Posterior cingulate gyrus (tissue), 11 donors: ENCODE results near the gene LNPEP.

Experiments
- DNase-seq, 10 donors: peaks; one replicate each; pipeline versions ENCODE4 v3.0.0 to v3.0.0-alpha.2; 2020 to 2021; ENCODE audit warnings: mixed read lengths in 3 of 10
- intact Hi-C: fragments of 100-400 bp; cut with DNase I; formaldehyde crosslinking; loops from one replicate; pipeline ENCODE4 v1.15.1; 2023

LNPEP gene

DNA sequence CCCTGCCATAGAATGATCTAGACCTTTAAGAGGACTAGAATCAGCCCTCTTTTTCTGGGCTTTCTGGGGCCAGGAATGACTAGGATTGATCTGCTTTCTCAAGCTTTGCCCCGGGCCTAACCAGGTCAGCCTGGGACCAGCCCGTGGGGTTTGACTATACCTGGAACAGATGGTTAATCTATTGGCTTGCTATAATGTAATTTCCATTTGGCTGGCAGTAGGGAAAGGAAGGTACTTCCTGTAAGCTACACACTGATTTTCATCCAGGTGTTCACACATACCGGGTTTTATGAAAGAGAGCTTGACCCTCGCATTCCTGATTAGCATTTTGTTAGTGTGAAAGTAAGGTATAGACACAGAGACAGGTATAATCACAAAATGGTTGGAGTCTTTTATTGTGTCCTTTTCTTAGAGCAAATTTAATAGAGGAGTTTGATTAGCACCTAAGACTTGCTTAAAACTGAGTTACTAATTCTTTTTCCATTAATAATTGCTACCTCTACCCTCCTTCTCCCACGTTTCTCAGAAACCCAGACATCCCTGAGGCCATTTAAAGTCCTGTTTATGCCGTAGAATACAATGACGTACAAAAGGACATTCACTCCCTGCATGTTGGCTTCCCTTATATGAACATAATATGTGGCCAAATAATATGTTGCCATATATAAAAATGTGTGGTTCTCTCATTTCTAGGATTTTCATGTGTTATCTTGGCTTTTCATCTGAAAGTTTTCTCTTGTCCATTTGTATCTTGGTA, 17.3 kb downstream of the LNPEP start:
- intact Hi-C loops: no loop called here
- no peak for DNase-seq

DNA sequence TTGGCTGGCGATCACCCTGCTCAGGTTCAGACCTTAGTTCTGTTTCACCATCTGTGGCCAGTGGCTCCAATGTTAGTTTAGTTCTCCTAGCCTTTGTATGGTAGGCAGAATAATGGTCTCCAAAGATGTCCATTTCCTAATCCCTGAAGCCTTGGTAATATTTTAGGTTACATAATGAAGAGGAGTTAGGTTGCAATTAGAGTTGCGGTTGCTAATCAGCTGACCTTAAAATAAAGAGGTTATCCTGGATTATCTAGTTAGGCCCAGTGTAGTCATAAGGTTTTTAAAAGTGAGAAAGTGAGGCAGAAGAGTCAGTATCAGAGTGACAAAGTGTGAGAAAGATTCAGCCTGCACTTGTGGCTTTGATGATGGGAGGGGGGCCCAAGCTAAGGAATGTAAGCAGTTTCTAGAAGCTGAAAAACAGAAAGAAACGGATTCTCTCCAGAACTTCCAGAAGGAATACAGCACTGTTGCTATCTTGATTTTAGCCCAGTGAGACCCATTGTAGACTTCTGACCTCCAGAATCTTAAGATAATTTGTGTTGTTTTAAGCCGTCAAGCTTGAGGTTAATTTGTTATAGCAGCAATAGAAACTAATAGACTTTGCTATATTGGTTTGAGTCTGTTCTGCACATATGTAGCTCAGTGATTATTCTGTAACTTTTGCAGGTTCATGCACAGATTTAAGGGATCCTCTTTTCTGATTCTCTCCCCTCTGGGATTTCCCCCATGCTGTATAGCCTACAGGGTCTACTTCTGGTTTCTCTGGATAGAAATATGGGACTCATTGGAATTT, 21.6 kb downstream of the LNPEP start:
- no peak for DNase-seq
- intact Hi-C loops: no loop called here

DNA sequence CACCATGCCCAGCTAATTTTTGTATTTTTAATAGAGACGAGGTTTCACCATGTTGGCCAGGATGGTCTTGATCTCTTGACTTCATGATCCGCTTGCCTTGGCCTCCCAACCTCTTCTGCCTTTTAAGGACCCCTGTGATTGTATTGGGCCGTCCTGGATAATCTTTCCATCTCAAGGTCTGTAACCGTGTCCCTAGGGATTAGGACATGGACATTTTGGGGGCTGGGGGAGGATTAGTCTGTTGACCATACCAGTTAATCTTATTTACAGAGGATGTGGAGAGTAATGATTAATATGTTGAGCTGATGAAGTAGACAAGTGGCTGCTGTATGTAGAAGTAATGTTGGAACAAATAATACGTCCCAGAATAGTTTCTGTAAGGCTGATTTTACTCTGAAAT, 23.1 kb downstream of the LNPEP start:
- DNase-seq: peak in 1 of 10 donors; percentile 48
- intact Hi-C loops: no loop called here

DNA sequence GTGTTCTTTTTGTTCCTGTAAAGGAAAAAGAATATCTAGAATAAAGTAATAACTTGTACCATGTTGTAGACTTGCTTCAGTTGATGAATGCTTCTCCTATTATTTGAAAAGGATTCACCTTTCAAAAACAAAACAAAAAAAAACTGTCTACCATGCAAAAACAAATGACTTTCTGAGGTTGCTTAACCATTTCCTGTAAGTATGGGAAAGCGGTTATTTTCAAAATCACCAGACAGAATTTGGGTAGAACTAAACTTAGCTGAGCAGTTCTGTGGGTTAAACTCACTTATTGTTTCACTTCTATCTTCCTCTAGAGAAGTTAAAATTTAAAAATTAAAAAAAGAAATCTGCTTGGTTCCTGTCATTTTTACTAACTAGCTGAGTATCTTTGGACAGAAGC, 25.2 kb downstream of the LNPEP start:
- intact Hi-C loops: no loop called here
- DNase-seq: no peak

DNA sequence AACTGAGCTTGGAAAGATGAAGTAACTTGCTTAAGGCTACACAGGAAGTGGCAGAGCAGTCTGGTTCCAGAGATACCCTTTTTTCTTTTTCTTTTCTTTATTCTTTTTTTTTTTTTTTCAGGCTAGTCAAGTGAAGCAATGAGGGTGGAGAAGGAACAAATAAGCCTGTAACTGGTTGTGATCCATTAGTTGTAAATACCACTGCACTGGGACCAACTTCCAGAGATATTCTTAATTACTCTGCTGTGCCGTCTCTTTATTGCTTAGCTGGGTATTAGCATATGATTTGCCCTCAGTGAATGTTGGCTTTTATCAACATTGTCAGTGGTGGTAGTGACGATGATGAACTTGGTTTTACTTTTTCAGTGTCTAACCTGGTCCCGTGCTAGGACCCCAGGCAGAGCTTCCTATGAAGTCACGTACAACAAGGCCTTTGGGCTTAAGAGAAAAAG, 26.7 kb downstream of the LNPEP start:
- no peak for DNase-seq
- intact Hi-C loops: no loop called here

DNA sequence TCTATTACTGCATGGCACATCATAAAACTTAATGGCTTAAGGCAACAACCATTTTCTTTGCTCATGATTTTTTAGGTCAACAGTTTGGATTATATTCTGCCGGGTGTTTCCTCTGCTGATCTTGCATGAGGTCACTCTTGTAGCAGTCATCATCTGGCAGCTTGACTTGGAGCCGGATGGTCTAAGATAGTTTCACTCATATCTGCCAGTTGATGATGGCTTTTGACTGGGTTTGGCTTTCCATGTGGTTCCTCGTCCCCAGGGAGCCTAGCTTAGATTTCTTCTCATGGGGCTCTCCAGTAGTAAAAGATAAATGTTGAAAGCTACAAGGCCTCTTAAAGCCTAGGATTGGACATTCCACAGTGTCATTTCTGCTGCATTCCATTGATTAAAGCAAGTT, 27.4 kb downstream of the LNPEP start:
- peak in 1 of 10 donors; percentile 17 for DNase-seq
- intact Hi-C loops: no loop called here

DNA sequence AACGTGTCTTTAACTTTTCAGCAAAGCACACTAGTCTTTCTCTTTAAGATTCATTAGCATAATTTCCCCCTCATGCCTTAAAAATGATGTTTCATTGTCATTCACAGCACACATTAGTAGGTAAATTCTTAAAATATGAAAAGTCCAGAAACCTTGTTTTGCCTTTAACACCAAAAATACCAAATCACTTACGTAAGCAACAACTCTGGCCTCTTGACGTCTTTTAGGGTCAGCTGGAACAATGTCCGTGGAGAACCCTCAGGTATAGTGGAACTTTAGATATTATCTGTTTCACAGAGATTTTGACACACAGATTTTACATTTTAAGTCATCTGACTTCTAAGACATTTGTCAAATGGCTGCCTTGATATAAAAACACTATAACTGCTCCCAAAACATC, 30.9 kb downstream of the LNPEP start:
- intact Hi-C loops: no loop called here
- DNase-seq: no peak

DNA sequence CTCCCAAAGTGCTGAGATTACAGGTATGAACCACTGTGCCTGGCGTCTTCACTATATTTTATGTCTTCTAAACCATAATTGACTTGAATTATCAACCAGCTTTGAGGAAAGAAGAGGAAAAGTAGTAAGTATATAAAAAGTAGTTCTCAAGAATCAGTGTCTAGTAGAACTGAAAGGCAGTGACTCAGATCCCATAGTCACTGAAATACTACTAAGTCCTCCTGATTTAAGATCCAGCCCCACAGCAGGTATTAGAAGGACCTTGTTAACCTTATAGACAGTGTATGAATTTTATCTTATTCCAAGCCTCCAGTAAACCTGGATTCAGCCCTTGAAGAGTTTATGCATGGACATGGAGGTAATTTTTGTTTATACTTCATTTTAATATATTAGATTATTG, 31.5 kb downstream of the LNPEP start:
- intact Hi-C loops: no loop called here

DNA sequence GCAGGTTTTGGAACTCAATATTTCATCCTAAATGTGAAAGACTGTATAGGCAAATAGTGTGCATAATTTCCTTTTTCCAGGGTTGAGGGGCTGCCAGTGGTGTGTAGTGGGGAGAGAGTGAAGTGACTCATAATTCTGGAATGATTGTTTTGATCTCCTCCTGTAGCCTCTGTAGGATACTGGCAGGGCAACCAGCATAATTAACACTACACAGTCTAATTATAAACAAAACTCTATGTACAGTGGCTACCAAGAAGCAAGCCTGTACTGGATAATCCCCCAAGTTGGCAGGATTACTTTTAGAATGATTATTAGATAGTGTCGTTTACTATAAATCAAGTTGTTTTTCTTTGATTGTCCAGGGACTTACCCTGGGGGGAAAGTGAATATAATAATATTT, 32.2 kb downstream of the LNPEP start:
- intact Hi-C loops: no loop called here
- DNase-seq: no peak

More for the DNA sequence above, 31.5 kb downstream of the LNPEP start:
- DNase-seq: no peak

DNA sequence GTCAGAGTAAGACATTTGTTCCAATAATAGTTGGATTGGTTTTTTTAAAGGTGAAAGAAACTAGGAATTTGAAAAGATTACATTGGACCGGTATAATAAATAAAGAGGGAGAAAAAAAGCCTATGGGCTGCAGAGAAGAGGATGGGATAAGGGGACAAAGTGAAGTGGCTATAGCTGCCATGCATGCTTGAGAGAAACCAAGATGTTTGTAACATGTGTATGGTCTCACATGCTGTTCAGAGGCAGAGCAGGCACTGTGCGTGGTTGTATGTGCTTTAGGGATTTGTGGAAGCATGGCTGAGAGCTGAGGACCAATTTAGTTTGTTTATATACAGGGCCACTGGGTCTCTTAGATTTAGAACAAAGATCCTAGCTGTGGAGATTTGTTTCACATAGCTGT, 32.7 kb downstream of the LNPEP start:
- DNase-seq: no peak
- intact Hi-C loops: no loop called here

DNA sequence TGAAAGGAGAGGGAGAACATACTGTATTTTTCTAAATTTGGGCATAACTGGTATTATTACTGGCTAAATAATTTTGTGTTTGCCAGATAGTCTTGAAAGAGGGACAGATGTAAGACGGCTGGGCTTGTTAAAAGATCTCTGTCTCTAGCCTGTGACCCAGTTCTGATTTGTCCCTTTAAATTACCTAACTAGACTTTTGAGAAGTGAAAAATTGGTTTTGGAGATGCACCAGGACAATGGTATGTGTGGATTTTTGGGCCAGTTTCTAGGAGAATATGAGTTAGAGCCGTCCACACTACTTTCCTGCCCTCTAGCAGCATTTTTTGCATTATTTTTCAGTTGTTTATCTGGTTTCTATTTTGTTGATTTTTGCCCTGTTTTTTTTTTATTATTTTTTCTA, 33.5 kb downstream of the LNPEP start:
- intact Hi-C loops: no loop called here

DNA sequence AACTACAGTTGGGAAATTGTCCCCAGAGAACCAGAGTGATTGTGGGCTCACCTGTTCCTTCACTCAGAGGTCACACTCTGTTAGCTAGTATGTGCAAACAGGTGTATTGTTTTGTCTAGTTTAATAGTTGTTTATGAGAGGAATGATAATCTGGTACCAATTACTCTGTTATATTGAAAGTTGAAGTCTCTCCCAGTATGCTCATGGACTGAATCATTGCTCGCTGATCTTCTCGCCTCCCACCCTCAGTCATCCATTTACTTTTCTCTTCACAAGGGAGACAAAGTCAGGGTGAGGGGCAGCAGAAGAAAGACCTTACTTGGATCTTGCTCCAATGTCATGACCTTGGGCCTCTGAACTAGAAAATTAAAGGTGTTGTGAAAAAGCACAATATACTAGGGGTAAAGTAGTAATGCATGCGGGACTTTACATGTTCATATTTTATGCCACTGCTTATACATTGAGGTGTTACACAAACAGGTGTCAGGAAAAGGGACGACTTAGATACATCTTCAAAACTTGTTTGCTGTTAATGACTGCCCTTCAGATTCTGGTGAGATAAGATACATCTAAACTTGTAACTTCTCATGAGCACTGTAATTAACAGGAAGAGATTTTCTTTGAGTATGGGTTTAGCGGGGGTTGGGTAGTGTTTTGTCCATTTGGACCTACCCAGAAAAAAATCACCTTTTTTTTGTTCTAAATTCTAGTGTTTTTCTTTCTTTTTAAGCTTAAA, 36.9 kb downstream of the LNPEP start:
- intact Hi-C loops: no loop called here
- no peak for DNase-seq

More for the DNA sequence above, 33.5 kb downstream of the LNPEP start:
- DNase-seq: no peak

DNA sequence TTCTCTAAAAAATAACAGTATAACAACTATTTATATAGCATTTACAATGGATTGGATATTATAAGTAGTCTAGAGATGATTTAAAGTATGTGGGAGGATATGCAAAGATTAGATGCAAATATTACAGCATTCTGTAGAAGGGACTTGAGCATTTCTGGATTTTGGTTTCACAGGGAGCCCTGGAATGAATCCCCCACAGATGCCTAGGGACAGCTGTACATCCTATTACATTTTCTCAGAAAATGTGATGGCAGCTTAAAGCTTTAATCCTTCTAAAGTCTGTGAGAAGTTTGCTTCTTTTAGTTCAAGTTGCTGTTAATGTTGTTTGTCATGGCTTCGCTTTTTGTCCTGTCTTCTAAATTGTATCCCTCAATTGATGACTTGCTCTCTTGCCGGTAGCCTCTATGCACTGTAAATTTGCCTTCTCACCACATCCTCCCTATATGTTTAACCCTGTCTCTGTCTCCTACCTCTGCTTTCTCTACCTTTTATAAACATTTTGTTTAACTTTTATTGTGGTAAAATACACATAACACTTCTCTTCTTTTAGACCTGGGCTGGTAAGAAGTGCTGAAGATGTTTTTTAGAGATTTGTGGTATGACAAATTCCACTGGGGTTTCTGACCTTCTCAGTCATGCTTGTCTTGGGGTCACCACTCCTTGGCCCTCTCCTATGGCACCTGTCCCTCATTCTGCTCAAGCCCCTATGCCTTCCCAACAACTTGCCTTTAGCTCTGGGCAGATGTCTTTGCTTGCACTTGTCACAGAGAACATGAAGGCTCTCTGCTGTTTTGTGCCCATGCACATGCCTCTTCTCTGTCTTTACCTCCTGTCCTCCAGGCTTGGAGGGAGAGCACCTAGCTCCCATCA, 37.9 kb downstream of the LNPEP start:
- no peak for DNase-seq
- intact Hi-C loops: no loop called here

DNA sequence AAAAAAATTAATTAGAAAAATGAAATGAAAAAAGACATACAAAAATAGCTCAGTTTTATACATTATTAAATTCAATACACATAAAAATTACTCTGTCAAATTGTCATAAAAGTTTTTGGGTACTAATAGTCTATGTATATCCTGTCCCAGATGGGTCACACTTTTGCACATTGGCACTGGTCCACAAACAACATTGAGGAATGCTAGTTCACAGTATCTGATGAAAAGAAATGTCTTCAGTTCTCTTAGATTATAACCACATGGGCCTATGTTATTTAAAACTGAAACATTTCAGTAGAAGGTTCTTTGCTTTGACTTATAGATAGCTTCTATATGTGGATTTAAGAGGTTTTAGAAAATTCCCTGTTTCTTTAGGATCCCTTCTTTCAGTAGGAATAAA, 39.8 kb downstream of the LNPEP start:
- no peak for DNase-seq
- intact Hi-C loops: no loop called here

DNA sequence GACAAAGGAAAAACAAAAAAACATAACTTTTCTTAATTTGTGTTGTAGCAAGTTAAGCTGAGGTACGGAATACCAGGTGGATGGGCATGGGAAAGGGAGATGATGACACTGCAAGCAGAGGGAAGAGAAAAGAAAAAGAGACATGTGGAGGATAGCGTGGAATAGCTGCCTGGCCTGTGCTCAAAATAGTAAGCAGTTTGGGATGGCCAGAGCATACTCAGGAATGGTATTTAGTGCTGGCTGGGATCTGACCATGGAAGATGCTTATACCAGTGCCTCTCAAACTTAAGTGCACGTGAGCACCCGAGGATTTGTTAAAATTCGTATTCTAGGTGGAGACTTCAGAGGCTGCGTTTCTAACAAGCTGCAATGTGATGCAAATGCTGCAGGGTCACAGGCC, 41.3 kb downstream of the LNPEP start:
- DNase-seq: no peak
- intact Hi-C loops: no loop called here

DNA sequence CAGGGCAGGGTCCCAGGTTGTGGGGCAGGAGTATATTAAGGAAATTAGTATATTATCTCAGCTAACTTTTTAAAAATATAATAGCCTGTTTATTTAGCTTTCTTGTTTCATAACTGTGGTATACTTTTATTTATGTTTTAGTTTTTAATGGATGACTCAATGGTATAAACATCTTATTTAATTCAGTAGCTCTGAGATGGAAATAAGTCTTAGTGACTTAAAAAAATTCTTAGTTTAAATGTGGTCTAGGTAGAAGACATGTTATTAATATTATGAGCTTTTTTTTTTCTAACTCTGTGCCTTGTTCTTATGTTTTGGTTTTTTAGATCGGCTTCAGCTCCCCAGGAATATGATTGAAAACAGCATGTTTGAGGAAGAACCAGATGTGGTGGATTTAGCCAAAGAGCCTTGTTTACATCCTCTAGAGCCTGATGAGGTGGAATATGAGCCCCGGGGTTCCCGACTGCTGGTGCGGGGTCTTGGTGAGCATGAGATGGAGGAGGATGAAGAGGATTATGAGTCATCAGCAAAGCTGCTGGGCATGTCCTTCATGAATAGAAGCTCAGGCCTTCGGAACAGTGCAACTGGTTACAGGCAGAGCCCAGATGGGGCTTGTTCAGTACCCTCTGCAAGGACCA, 43.1 kb downstream of the LNPEP start:
- intact Hi-C loops: no loop called here
- DNase-seq: peak in 1 of 10 donors; percentile 61

DNA sequence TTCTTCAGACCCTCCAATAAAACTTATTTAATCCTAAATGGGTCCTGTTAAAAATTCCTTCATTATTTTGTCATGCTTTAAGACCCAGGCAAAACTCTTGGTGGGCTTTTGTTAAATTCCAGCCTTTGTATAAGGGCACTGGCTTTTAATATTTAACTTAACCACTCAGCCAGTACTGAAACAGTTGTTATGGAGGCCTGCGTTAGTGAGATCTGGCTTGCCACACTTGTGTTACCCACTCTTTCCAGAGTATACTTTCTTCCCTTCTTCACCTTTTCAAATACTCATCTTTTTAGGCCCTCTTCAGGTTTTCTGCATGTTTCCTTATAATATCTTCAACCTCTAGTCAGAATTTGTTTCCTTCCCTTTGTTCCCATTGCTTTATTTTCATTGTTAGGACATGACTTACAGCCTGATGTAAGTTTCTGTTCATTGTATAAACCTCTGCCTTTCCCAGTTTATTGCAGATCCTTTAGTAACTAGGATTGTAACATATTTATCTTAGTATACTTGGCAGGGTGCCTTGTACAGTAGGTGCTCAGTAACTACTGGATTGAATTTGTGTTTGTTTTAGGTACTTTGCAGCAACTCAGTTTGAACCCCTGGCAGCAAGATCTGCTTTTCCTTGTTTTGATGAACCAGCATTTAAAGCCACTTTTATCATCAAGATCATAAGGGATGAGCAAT, 48.8 kb downstream of the LNPEP start:
- intact Hi-C loops: no loop called here
- no peak for DNase-seq

DNA sequence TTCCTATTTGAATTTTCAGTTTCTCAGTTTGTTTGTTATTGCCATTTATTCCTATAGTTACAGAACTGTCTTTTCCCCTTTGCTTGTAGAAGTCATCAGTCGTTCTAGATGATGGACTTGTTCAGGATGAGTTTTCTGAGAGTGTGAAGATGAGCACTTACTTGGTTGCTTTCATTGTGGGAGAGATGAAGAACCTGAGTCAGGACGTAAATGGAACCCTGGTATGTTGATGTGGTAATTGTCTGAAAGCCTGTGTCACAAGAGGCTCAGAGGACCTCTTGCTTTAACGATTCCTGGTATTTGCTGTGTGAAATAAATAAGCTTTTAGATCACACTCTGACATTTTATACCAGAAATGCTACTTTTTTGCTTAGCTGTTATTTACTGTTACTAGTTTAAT, 50.6 kb downstream of the LNPEP start:
- no peak for DNase-seq
- intact Hi-C loops: no loop called here

DNA sequence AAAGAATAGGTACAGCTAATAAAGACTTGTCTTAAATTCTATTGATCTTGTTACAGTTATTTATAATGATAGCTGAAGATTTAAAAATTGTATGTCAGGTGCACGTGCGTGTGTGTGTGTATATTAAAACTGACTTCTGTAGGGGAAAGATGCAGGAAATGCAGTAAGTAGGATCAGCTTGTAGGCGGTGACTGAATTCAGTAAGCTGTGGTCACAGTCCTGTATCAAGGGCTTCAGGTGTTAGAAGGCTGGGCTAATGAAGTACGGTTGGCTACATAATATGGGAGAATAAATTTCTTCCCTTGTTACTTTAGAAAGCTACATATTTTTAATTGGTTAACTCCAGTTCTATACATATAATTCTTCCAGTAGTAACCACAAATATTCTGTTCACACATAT, 54.2 kb downstream of the LNPEP start:
- no peak for DNase-seq
- intact Hi-C loops: no loop called here
